ENCODE results near the gene POPDC3.

DNA sequence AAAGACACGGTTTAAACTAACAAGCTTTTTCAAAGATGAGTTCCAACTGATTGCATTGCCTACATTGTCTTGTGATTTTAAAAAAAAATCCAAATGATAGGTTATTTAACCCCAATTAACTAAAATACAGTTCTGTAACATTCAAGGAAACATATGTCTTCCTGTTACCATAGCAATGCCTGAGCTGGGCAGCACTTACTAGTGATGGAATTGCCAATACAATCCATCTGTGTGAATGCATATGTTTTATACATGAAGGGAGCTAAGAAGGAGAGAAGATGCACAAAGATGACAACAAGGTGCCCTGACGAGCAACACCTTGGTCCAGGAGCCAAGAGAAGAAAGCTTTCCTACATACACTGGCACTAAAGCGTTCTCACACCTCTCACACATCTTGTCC, 68.7 kb downstream of the POPDC3 start:
- no peak for TF ChIP-seq EZH2 (IDR thresholded peaks at IDR 0.05; ENCODE audit: borderline replicate concordance, low read depth, low read length, severe bottlenecking)
- TF ChIP-seq, protein P1, sequence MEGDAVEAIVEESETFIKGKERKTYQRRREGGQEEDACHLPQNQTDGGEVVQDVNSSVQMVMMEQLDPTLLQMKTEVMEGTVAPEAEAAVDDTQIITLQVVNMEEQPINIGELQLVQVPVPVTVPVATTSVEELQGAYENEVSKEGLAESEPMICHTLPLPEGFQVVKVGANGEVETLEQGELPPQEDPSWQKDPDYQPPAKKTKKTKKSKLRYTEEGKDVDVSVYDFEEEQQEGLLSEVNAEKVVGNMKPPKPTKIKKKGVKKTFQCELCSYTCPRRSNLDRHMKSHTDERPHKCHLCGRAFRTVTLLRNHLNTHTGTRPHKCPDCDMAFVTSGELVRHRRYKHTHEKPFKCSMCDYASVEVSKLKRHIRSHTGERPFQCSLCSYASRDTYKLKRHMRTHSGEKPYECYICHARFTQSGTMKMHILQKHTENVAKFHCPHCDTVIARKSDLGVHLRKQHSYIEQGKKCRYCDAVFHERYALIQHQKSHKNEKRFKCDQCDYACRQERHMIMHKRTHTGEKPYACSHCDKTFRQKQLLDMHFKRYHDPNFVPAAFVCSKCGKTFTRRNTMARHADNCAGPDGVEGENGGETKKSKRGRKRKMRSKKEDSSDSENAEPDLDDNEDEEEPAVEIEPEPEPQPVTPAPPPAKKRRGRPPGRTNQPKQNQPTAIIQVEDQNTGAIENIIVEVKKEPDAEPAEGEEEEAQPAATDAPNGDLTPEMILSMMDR (IDR thresholded peaks at IDR 0.05; ENCODE audit: borderline replicate concordance, extremely low read depth, low read length, poor library complexity, severe bottlenecking) = no peak
